Muscle layer of duodenum (tissue), 2 donors: Measurements from ENCODE around the gene PTGR2.
A peak's percentile ranks its signal among the peaks of the same experiment; 100 is the strongest.
"Not testable (repeated sequence)": the region's sequence is repeated elsewhere in the genome, so short reads cannot be mapped to it uniquely, and the experiment has no call there.

Source experiments
- H3K27ac ChIP-seq: one replicate; pipeline ENCODE4 v1.7.0; 2013; ENCODE audit warnings: mild to moderate bottlenecking, low read length
- H3K27me3 ChIP-seq: one replicate; pipeline ENCODE4 v1.7.0; 2013; ENCODE audit warnings: low read depth, mild to moderate bottlenecking, control low read depth, low read length
- H3K36me3 ChIP-seq, 2 donors: one replicate each; pipeline ENCODE4 v1.7.0; 2013; ENCODE audit warnings: low read length in 2 of 2, control low read depth in 1 of 2, mild to moderate bottlenecking in 1 of 2; ENCODE audit not compliant: insufficient read depth in 2 of 2, control insufficient read depth in 1 of 2
- H3K4me1 ChIP-seq, 2 donors: one replicate each; pipeline ENCODE4 v1.7.0; 2013; ENCODE audit warnings: low read length in 2 of 2, mild to moderate bottlenecking in 2 of 2, control low read depth in 1 of 2, moderate library complexity in 1 of 2; ENCODE audit not compliant: insufficient read depth in 2 of 2, control insufficient read depth in 1 of 2
- H3K4me3 ChIP-seq, 2 donors: one replicate each; pipeline ENCODE4 v1.7.0; 2013; ENCODE audit warnings: low read length in 2 of 2, low read depth in 1 of 2, mild to moderate bottlenecking in 1 of 2
- H3K9me3 ChIP-seq, 2 donors: one replicate each; pipeline ENCODE4 v1.7.0; 2013; ENCODE audit warnings: low read length in 2 of 2, control low read depth in 1 of 2, mild to moderate bottlenecking in 1 of 2; ENCODE audit not compliant: control insufficient read depth in 1 of 2
- donor health status: healthy.

The PTGR2 gene

DNA sequence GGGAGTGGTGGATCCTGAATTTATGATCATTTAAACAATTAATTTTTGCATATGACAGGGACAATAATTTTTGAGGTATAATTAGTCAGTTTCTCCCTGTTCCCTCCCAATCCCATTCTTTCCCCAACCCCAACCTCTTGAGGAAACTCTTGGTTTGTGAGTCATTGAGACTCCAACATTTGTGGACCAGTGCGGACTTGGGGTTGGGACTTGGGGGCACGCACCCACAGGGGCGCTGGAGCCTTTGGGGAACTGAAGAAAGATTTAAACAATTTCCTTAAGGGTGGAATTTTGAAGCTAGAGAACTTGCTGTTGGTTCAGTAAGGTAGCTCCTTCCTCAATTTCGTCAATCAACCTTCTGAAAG is 17.4 kb upstream of the PTGR2 start:
- H3K4me1 ChIP-seq = no peaks in the 10 kb centered on the region
- H3K9me3 ChIP-seq = no peaks in the 10 kb centered on the region
- no peak overlapping the region for H3K27ac ChIP-seq
- no peaks in the 10 kb centered on the region for H3K27me3 ChIP-seq
- no peak overlapping the region for H3K4me3 ChIP-seq
- H3K36me3 ChIP-seq = no peaks in the 10 kb centered on the region

DNA sequence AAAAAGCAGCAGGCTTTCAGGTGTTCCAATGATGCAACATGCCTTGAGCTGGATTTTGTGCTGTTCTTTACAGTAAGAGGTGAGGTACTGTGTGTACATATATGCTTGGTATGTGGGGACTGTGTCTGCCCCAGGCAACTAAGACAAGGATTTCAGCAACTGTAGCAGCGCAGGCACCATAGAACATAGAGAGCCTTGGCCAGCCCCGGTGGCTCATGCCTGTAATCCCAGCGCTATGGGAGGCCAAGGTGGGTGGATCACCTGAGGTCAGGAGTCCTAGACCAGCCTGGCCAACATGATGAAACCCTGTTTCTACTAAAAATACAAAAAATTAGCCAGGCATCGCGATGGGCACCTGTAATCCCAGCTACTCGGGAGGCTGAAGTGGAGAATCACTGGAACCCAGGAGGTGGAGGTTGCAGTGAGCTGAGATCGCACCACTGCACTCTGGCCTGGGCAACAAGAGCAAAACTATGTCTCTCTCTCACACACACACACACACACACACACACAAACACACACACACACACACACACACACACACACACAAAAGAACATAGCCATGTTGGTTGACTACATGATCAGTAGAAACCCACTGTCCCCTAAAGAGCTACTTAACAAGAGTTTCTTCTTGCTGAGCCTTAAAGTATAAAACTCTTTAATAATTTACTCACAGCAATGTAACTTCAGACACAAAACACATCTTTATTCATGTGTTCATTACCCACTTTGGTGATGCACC is 13.2 kb upstream of the PTGR2 start:
- not testable (repeated sequence) for H3K4me3 ChIP-seq, H3K4me1 ChIP-seq, H3K27ac ChIP-seq, H3K36me3 ChIP-seq, H3K27me3 ChIP-seq, H3K9me3 ChIP-seq

DNA sequence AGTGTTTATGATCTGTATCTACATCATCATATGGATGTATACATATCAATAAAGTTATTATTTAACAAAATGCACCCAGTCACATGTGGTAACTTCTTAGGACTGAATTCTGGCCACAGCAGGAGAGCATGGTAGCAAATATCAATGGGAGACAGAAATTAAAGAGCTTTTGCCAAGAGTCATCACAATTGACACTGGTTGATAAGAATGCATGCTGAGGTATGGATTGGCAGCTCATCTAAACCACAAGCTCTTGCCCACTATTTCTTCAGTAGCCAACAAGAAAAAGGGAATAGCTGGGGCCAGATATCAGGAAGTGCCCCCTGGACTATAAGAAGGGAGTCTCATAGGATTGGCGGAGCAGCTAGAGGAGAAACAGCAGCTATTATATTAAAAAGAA is 9.4 kb upstream of the PTGR2 start:
- H3K36me3 ChIP-seq = no peaks in the 10 kb centered on the region
- H3K4me1 ChIP-seq = no peaks in the 10 kb centered on the region
- H3K4me3 ChIP-seq = no peak overlapping the region
- no peaks in the 10 kb centered on the region for H3K9me3 ChIP-seq
- H3K27ac ChIP-seq = no peak overlapping the region
- no peaks in the 10 kb centered on the region for H3K27me3 ChIP-seq

DNA sequence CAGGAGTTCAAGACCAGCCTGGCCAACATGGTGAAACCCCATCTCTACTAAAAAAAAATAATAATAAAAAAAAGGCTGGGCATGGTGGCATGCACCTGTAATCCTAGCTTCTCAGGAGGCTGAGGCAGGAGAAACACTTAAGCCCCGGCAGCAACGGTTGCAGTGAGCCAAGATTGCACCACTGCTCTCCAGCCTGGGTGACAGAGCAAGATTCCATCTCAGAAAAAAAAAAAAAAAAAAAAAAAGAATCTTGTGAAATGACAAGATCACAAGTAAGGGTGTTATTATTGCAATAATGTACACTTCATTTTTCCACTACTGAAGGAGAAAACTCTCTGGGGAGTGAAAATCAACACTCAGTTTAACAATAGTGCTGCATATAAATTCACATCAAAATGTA is 8.8 kb upstream of the PTGR2 start:
- H3K9me3 ChIP-seq = no peaks in the 10 kb centered on the region
- H3K27me3 ChIP-seq = no peaks in the 10 kb centered on the region
- no peaks in the 10 kb centered on the region for H3K36me3 ChIP-seq
- no peak overlapping the region for H3K4me3 ChIP-seq
- no peak overlapping the region for H3K27ac ChIP-seq
- no peaks in the 10 kb centered on the region for H3K4me1 ChIP-seq

DNA sequence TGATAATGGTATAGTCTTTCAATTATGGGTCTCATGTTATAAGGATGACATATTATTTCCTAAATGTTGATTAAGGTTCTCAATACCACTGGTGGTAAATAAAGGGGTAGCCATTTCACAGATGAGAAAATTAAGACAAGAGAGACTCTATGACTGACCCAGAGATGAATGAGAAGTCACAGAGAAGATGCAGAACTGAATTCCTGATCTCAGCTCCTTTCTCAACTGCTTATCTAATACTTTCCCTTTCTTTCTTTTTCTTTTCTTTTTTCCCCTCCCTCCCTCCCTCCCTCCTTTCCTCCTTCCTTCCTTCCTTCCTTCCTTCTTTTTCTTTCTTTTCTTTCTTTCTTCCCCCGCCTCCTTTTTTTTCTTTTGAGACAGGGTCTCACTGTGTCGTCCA is 8.3 kb upstream of the PTGR2 start:
- Histone ChIP-seq H3K9me3 (no peaks in the 10 kb centered on the region), H3K27ac (no peak overlapping the region), H3K27me3 (no peaks in the 10 kb centered on the region)

DNA sequence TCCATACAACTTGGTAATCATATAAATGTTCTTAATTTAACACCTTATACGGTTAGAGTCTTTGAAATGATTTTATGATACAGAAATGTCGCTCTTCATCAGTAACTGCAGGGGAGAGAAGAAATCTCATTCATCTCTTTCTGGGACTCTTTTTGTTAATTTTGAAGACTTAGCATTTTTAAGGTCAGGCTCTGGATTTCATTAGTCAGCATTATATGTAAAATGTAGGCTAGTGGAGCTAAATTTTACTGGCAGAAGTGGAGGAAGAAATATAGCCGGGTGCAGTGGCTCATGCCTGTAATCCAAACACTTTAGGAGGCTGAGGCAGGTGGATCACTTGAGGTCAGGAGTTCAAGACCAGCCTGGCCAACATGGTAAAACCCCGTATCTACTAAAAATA is 4.7 kb upstream of the PTGR2 start:
- Histone ChIP-seq H3K36me3 (no peaks in the 10 kb centered on the region), H3K4me3 (no peak overlapping the region), H3K9me3 (no peaks in the 10 kb centered on the region), H3K27me3 (no peaks in the 10 kb centered on the region), H3K4me1 (no peaks in the 10 kb centered on the region), H3K27ac (no peak overlapping the region)

More for the DNA sequence above, 8.3 kb upstream of the PTGR2 start:
- Histone ChIP-seq H3K36me3 (no peaks in the 10 kb centered on the region), H3K4me1 (no peaks in the 10 kb centered on the region), H3K4me3 (no peak overlapping the region)

DNA sequence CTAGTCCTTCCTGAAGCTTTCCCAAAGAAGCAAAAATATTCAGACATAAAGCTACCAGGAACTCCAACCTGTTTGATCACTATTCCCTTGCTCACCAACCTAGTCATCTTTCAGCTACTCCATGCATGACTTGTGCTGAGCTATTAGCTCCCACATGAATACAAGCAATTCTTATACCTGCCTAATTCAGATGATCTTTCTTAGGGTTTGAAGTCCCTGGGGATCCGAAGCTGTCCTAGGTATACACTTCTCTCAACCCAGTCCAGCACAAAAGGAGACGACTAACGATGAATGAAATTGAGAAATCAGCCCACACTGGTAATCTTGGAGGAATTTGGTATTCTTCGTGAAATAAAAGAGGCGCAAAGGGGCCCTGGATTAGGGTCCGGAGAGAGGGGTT is 631 bp upstream of the PTGR2 start:
- no peaks in the 10 kb centered on the region for H3K4me1 ChIP-seq
- no peaks in the 10 kb centered on the region for H3K9me3 ChIP-seq
- H3K27ac ChIP-seq = peak overlapping the region; percentile 97
- no peaks in the 10 kb centered on the region for H3K27me3 ChIP-seq
- H3K4me3 ChIP-seq = peak overlapping the region; percentile 63 to 73
- no peaks in the 10 kb centered on the region for H3K36me3 ChIP-seq

DNA sequence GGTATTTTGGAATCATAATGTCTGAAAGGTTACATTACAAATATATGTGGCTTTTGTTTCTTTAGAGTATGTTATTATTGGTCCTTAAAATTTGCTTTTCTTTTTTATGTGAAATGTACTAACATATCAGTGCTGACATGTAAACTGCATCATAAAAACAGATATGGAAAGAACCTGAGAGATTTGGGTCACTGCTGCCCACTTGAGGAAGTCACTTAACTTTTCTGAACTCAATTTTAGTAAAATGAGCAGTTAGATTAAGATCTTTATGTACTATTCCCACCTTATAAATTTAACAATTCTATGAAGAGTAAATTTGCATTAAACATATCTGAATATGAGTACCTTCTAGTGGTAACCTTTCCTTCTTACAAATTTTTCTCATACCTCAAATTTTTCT is 7.5 kb downstream of the PTGR2 start:
- no peak overlapping the region for H3K27ac ChIP-seq
- H3K4me3 ChIP-seq = no peak overlapping the region
- H3K4me1 ChIP-seq = no peaks in the 10 kb centered on the region
- peaks cover 5 to 18% of the 10 kb centered on the region in 2 donors for H3K36me3 ChIP-seq
- no peaks in the 10 kb centered on the region for H3K9me3 ChIP-seq
- H3K27me3 ChIP-seq = no peaks in the 10 kb centered on the region

DNA sequence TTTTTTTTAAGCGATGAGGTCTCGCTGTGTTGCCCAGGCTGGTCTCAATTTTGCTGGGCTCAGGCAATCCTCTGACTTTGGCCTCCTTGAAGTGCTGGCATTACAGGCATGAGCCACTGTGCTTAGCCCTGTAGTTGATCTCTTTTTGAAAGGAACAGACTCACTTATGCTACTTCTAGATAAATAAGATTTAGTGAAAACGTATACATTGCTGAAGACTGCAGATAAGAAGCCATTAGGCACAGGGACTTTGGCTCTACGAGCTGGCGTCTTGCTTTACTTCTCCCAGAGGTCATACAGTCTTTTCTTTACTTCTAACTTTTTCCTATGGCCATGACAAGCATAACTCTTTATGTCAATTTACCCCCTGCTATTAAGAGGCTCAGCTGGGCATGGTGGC is 9.4 kb downstream of the PTGR2 start:
- Histone ChIP-seq H3K27me3 (no peaks in the 10 kb centered on the region), H3K9me3 (no peaks in the 10 kb centered on the region), H3K4me1 (no peaks in the 10 kb centered on the region), H3K27ac (no peak overlapping the region), H3K4me3 (no peak overlapping the region), H3K36me3 (peaks cover 16 to 26% of the 10 kb centered on the region in 2 donors)

DNA sequence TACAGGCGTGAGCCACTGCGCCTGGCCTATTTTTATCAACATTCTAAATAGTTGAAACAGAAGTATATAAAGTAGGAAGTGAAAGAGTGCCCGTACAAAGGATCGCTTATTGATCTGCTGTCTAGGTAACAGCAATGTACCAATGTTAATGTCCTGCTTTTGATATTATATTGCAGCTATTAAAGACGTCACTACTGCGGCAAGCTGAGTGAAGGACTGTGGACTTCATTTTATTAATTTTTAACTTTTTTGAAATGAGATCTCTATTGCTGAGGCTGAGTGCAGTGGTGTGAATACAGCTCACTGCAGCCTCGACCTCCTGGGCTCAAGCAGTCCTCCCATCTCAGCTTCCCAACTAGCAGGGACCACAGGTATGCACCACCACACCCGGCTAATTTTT is 10.8 kb downstream of the PTGR2 start:
- no peak overlapping the region for H3K27ac ChIP-seq
- H3K4me3 ChIP-seq = no peak overlapping the region
- peaks cover 16 to 26% of the 10 kb centered on the region in 2 donors for H3K36me3 ChIP-seq
- H3K9me3 ChIP-seq = no peaks in the 10 kb centered on the region
- H3K4me1 ChIP-seq = no peaks in the 10 kb centered on the region
- H3K27me3 ChIP-seq = no peaks in the 10 kb centered on the region

DNA sequence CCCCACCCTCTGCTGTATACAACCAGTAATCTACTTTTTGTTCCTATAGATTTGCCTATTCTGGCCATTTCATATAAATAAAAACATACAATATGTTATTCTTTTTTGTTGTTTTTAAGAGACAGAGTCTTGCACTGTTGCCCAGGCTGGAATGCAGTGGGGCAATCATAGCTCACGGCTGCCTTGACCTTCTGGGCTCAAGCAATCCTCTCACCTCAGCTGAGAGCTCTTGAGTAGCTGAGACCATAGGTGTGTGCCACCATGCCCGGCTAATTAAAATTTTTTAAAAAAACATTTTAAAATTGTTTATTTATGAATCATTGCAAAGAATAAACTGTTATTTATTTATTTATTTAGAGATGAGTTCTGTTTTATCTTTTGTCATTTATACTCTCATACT is 11.6 kb downstream of the PTGR2 start:
- H3K27me3 ChIP-seq = no peaks in the 10 kb centered on the region
- no peak overlapping the region for H3K27ac ChIP-seq
- H3K36me3 ChIP-seq = peaks cover 16 to 26% of the 10 kb centered on the region in 2 donors
- no peaks in the 10 kb centered on the region for H3K9me3 ChIP-seq
- no peak overlapping the region for H3K4me3 ChIP-seq
- no peaks in the 10 kb centered on the region for H3K4me1 ChIP-seq

DNA sequence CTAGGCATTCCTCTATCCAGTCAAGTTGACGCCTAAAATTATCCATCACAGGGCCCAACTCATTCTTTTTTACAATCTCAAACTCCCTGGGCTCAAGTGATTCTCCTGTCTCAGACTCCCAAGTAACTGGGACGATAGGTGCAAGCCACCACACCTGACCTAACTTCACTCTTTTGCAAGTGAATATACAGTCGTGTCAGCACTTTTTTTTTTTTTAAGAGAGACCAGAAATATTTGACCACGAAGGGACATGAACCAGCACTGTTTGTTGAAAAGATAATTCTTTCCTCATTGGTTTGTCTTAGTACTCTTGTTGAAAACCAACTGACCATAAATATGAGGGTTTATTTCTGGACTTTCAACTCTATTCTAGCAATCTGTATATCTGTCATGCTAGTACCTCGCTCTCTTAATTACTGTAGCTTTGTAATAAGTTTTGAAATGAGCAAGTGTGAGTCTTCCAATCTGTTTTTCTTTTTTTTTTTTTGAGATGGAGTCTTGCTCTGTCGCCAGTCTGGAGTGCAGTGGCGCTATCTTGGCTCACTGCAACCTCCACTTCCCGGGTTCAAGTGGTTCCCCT is 14.0 kb downstream of the PTGR2 start:
- no peaks in the 10 kb centered on the region for H3K9me3 ChIP-seq
- no peaks in the 10 kb centered on the region for H3K4me1 ChIP-seq
- peaks cover 16 to 26% of the 10 kb centered on the region in 2 donors for H3K36me3 ChIP-seq
- no peak overlapping the region for H3K27ac ChIP-seq
- no peak overlapping the region for H3K4me3 ChIP-seq
- no peaks in the 10 kb centered on the region for H3K27me3 ChIP-seq
